GM12873 (cell line): ENCODE data around the gene OTUD7B.

ENCODE experiments used
- CTCF ChIP-seq: IDR thresholded peaks from 2 replicates; pipeline ENCODE4 v1.5.1; 2012; ENCODE audit warnings: low read depth, mild to moderate bottlenecking, moderate library complexity, low read length, control low read depth; ENCODE audit not compliant: insufficient read depth; ENCODE audit errors: missing control alignments

OTUD7B gene

DNA sequence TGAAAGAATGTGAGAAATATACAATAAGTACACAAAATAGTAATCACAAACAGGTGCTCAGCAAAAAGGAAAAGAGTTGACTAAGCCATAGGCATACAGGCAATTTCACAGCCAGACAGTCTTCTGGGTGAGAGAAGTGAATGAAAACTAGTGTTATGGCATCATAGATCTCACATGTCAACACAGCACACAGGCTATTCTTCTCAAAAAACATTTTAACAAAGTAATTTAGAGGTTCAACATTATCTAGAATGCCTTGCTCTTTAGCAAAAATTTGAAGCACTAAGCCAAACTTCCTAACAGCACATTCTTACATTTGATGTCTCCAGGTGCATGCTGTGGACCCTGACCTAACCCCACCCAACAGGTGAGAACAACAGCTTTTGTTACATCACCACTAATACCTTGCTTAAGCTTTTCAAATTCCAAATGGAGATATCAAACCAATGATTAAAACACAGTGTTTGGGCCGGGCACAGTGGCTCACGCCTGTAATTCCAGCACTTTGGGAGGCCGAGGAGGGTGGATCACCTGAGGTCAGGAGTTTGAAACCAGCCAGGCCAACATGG lies 30.5 kb downstream of the OTUD7B start:
- no peak for TF ChIP-seq CTCF

DNA sequence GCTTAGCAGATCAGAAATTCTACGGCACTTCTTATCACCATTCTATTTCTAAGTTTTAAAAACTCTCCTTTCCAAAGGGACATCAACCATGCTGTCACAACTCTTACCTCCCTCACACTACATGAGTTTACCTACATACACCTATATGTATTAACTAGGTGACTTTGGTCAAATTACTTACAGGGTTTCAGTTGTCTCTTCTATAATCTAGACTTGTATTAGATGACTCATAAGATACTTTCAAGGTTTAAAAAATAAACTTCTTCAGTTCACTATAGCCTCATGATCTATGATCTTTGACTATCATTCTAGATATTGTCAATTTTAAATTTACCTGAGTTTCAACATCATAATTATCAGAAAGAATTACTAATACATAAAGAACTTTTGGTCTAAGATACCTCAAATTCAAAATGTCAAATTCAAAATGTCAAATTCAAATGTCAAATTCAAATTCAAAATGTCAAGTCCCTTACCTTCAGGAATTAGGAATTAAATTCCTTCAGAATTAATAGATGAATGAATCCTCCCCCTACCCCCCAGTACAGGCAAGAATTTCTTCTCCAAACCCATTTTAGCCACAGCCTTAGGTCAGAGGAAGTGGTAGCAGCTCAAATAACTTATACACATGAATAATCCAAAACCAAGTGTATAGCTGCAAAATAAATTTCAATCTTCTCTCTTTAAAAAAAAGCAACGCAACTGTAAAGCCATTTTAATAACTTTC lies 31.1 kb downstream of the OTUD7B start:
- no peak for TF ChIP-seq CTCF

GRCh38 chr1:149978547-149979023 lies 31.9 kb downstream of the OTUD7B start:
- TF ChIP-seq CTCF, result no peak

GRCh38 chr1:149977345-149977744 lies 33.2 kb downstream of the OTUD7B start:
- no peak for TF ChIP-seq CTCF

GRCh38 chr1:149972547-149972946 lies 38.0 kb downstream of the OTUD7B start:
- TF ChIP-seq CTCF, result no peak

DNA sequence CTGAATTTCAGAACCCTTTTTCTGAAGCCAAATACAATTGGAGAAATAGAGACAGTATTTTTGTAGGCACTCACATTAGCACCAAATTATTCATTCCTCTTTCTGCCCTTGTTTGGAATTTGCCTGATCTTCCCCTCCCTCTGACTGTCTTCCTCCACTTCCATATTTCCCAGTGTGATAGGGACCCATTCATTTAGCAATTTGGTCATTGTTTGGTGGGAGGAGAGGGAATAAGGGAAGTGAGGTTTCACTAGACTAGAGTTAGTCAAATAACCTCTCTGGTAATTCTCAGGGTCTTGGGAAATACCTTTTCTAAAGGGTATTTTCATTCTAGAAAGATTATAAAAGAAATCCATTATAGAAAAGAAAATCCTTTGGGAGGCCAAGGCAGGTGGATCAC lies 42.9 kb downstream of the OTUD7B start:
- TF ChIP-seq CTCF, result no peak

GRCh38 chr1:149967041-149967440 lies 43.5 kb downstream of the OTUD7B start:
- no peak for TF ChIP-seq CTCF
